Measurements from ENCODE around the gene PRSS53. TPM values are rescaled to one million over a fixed set of nuclear protein-coding genes. Genes with fewer than 3 reads are reported as not detected.

The PRSS53 gene
- total and polyA plus RNA-seq, 10 of the 15 experiments (the other 5 are each of a cell fraction or from before 2014, with no cell fraction given): 0.35 to 3.4 (median 0.88) TPM; not detected in 2

- BruUV-seq (replicated peaks): no TSS peak
- ChIA-PET CTCF (interaction anchor here (0.7 kb wide), 1 partner anchor 246 kb away, joined by 3 read pairs; no protein-coding TSS in a partner anchor), SMC1A (ENCODE audit: uncharacterized antibody, unreplicated experiment) (interaction anchor here (0.9 to 1.0 kb wide), 2 partner anchors 16 to 62 kb away, joined by 3 read pairs; partner anchors contain the start of genes ZNF646 and ZNF668), RAD21 (ENCODE audit: unreplicated experiment) (no interaction called here), POLR2A (interaction anchor here (0.6 kb wide), 1 partner anchor 43 kb away, joined by 3 read pairs; the partner anchor contains the start of gene FUS)
- Histone ChIP-seq H3K27me3 (replicated peaks in 1 of 2; ENCODE audit: control insufficient read depth in 2 of 2, insufficient read depth in 2 of 2, low read length in 1 of 2) (no peaks in the 10 kb centered on the region), H3K4me3 (no peak overlapping the region), H3K79me2 (ENCODE audit: control insufficient read depth, insufficient read depth, low read length) (no peaks in the 10 kb centered on the region), H3K9ac (ENCODE audit: control insufficient read depth, insufficient read depth, low read length) (no peak overlapping the region), H3K4me1 (ENCODE audit: control insufficient read depth, insufficient read depth, low read length) (no peaks in the 10 kb centered on the region; the same call in 1 of the 2 replicates), H2AFZ (ENCODE audit: control insufficient read depth, low read depth, low read length) (no peak overlapping the region), H3K27ac (ENCODE audit: control insufficient read depth, insufficient read depth) (no peak overlapping the region), H4K20me1 (ENCODE audit: control insufficient read depth, insufficient read depth) (no peaks in the 10 kb centered on the region), H3K9me3 (replicated peaks; ENCODE audit: control insufficient read depth, insufficient read depth, low read length) (no peaks in the 10 kb centered on the region), H3K36me3 (ENCODE audit: control insufficient read depth in 2 of 2, insufficient read depth in 2 of 2, low read length in 1 of 2) (no peaks in the 10 kb centered on the region), H3K4me2 (ENCODE audit: control insufficient read depth, insufficient read depth) (no peak overlapping the region)
- in situ Hi-C loops (cut with MboI): no loop called here
- TF ChIP-seq ESRRA (IDR thresholded peaks at IDR 0.05; ENCODE audit: low read length) (no peak), JUNB (IDR thresholded peaks at IDR 0.05) (no peak), PKNOX1 (IDR thresholded peaks at IDR 0.05) (no peak), IKZF1 (conservative IDR thresholded peaks at IDR 0.05) (no peak), TAF1 (IDR thresholded peaks at IDR 0.05; ENCODE audit: borderline replicate concordance, low read depth, low read length) (no peak), CHD4 (IDR thresholded peaks at IDR 0.05) (no peak), CEBPZ (IDR thresholded peaks at IDR 0.05; ENCODE audit: low read depth, low read length) (no peak), LARP7 (IDR thresholded peaks at IDR 0.05) (no peak)
- ATAC-seq (no peak), DNase-seq (ENCODE audit: low read depth, low spot score) (no peak), FAIRE-seq (no peak)
- 40% methylated on average over 6 of the region's 6 CpGs for WGBS (ENCODE audit: insufficient coverage, insufficient replicate concordance, low lambda C conversion rate, missing lambda C conversion rate)
- intact Hi-C loops (cut with micrococcal nuclease; ENCODE audit: unreplicated experiment): no loop called here
Observed at GRCh38 chr16:31136287-31136662, 47.5 kb upstream of the PRSS53 start.

Measured in GM12878 (cell line).